Gastroesophageal sphincter (tissue), 4 donors: ENCODE measurements around the gene CENPF. TPM values are rescaled to one million over a fixed set of nuclear protein-coding genes. Genes with fewer than 3 reads are reported as not detected.

ENCODE experiments used
- ATAC-seq: fragments of 150-250 bp; one replicate; pipeline ENCODE4 v1.9.1; 2016; ENCODE audit warnings: mild to moderate bottlenecking, moderate library complexity
- H3K27ac ChIP-seq, 4 donors: fragments of 200-600 bp; sonication (generic) in 3 of 4; 1 replicate in 3 of 4; 2 replicates in 1 of 4; pipeline ENCODE4 v1.5.1; 2016 to 2019
- H3K27me3 ChIP-seq: fragments of 200-600 bp; sonication (generic); one replicate; pipeline ENCODE4 v1.5.1; 2019
- H3K36me3 ChIP-seq, 2 donors: fragments of 200-600 bp; sonication (generic); one replicate each; pipeline ENCODE4 v1.5.1; 2019; ENCODE audit warnings: control low read depth in 1 of 2
- H3K4me1 ChIP-seq, 3 donors: fragments of 200-600 bp; sonication (generic); 1 replicate in 2 of 3; 2 replicates in 1 of 3; pipeline ENCODE4 v1.5.1; 2016 to 2019; ENCODE audit warnings: control low read depth in 2 of 3
- H3K4me3 ChIP-seq, 2 donors: fragments of 200-600 bp; sonication (generic); one replicate each; pipeline ENCODE4 v1.5.1; 2019; ENCODE audit warnings: mild to moderate bottlenecking in 1 of 2, moderate library complexity in 1 of 2
- H3K9me3 ChIP-seq, 3 donors: fragments of 200-600 bp; sonication (generic); one replicate each; pipeline ENCODE4 v1.5.1; 2017 to 2019; ENCODE audit warnings: control low read depth in 2 of 3
- CTCF ChIP-seq, 4 experiments: fragments of 200-600 bp in 2 of 4; fragments of 450-650 bp in 2 of 4; sonication (generic) in 1 of 4; IDR thresholded peaks; one replicate each; pipeline ENCODE4 v1.5.1; 2017 to 2019; ENCODE audit warnings: antibody characterized with exemption in 4 of 4, mild to moderate bottlenecking in 2 of 4, moderate library complexity in 2 of 4
- EP300 ChIP-seq: sonication (generic); formaldehyde crosslinking; IDR thresholded peaks from one replicate; pipeline ENCODE4 v1.6.1; 2017; ENCODE audit warnings: antibody characterized with exemption, mild to moderate bottlenecking
- POLR2A ChIP-seq, 2 donors: fragments of 450-650 bp; IDR thresholded peaks; one replicate each; pipeline ENCODE4 v1.6.1; 2017; ENCODE audit warnings: antibody characterized with exemption in 2 of 2, mild to moderate bottlenecking in 2 of 2, moderate library complexity in 1 of 2
- POLR2AphosphoS5 ChIP-seq: sonication (generic); formaldehyde crosslinking; IDR thresholded peaks from one replicate; pipeline ENCODE4 v1.6.1; 2017; ENCODE audit warnings: antibody characterized with exemption
- WGBS, 2 donors: methylation state at CpG; one replicate each; pipeline ENCODE4 v1.1.5; 2018; ENCODE audit warnings: low coverage in 1 of 2; 5-methylcytosine and 5-hydroxymethylcytosine counted together
- total RNA-seq, 4 donors: library from RNA; depleted of rRNA; stranded (reverse); fragments of >200 nt; gene quantifications; one replicate each; pipeline ENCODE4 v1.1.0, GENCODE V29; 2016

The CENPF gene
- total RNA-seq, 4 donors from 2014 or later, result 0.31 to 18.4 (median 0.66) TPM

- TF ChIP-seq POLR2AphosphoS5 (no peak), CTCF (IDR thresholded peaks at IDR 0.05) (no peak), EP300 (no peak)
- ATAC-seq, result no peak
- no peak overlapping the region for H3K4me3 ChIP-seq
- no peaks in the 10 kb centered on the region for H3K27me3 ChIP-seq
- no peaks in the 10 kb centered on the region for H3K4me1 ChIP-seq
- no peaks in the 10 kb centered on the region for H3K9me3 ChIP-seq
- no peak overlapping the region for H3K27ac ChIP-seq
- whole genome bisulfite sequencing, 2 donors, result 80 to 88% methylated on average over 5 to 7 of the region's 7 CpGs
- H3K36me3 ChIP-seq, result no peaks in the 10 kb centered on the region
These were observed 19.0 kb upstream of the CENPF start for GRCh38 chr1:214583824-214584554.

- no peak overlapping the region for H3K4me3 ChIP-seq
- H3K27ac ChIP-seq, result no peak overlapping the region
- no peaks in the 10 kb centered on the region for H3K9me3 ChIP-seq
- ATAC-seq, result peak; percentile 61
- 17 to 38% methylated on average over 1 of the region's 1 CpG for WGBS, 2 donors
- H3K27me3 ChIP-seq, result no peaks in the 10 kb centered on the region
- H3K36me3 ChIP-seq, result no peaks in the 10 kb centered on the region
- TF ChIP-seq CTCF (IDR thresholded peaks at IDR 0.05), result peak; percentile 75 to 81 (median 78)
- TF ChIP-seq EP300, result no peak
- H3K4me1 ChIP-seq, result no peaks in the 10 kb centered on the region
These were observed 17.9 kb upstream of the CENPF start for GRCh38 chr1:214584805-214585766.

- ATAC-seq, result no peak
- no peaks in the 10 kb centered on the region for H3K9me3 ChIP-seq
- H3K27me3 ChIP-seq, result no peaks in the 10 kb centered on the region
- TF ChIP-seq CTCF (IDR thresholded peaks at IDR 0.05) (no peak), EP300 (no peak), POLR2A (IDR thresholded peaks at IDR 0.05) (no peak), POLR2AphosphoS5 (no peak)
- no peak overlapping the region for H3K27ac ChIP-seq
- H3K4me1 ChIP-seq, result no peaks in the 10 kb centered on the region
- 86% methylated on average over 3 of the region's 3 CpGs; no CpG with 5 or more reads in 1 of the 2 donors for WGBS, 2 donors
- H3K4me3 ChIP-seq, result no peak overlapping the region
- H3K36me3 ChIP-seq, result no peaks in the 10 kb centered on the region
These were observed 16.4 kb upstream of the CENPF start for GRCh38 chr1:214586621-214587020.

GRCh38 chr1:214587165-214587564 is 15.8 kb upstream of the CENPF start:
- no peak overlapping the region for H3K4me3 ChIP-seq
- no peaks in the 10 kb centered on the region for H3K27me3 ChIP-seq
- ATAC-seq, result no peak
- H3K36me3 ChIP-seq, result no peaks in the 10 kb centered on the region
- H3K9me3 ChIP-seq, result no peaks in the 10 kb centered on the region
- no peaks in the 10 kb centered on the region for H3K4me1 ChIP-seq
- no peak overlapping the region for H3K27ac ChIP-seq
- WGBS, 2 donors, result 85 to 90% methylated on average over 2 to 5 of the region's 5 CpGs
- TF ChIP-seq CTCF (IDR thresholded peaks at IDR 0.05) (no peak), POLR2A (IDR thresholded peaks at IDR 0.05) (no peak), POLR2AphosphoS5 (no peak), EP300 (no peak)
